Activated CD4-positive, alpha-beta T cell treated with anti-CD3 and anti-CD28 coated beads, Interleukin-2, amount 10 ng/mL, durations not matched to agents 24 days and 14 days (primary cell): ENCODE results near the gene GRID2IP. TPM values are rescaled to one million over a fixed set of nuclear protein-coding genes. Genes with fewer than 3 reads are reported as not detected.
"Not testable (repeated sequence)": the region's sequence is repeated elsewhere in the genome, so short reads cannot be mapped to it uniquely, and the experiment has no call there.

Experiments used
- DNase-seq: peaks from one replicate; pipeline ENCODE4 v3.0.0; 2022
- H3K27ac Mint-ChIP-seq: one replicate; pipeline ENCODE4 v1.8.0; 2022; ENCODE audit warnings: mild to moderate bottlenecking, mixed read lengths
- H3K27me3 Mint-ChIP-seq: one replicate; pipeline ENCODE4 v1.8.0; 2022; ENCODE audit warnings: mixed read lengths
- H3K36me3 Mint-ChIP-seq: one replicate; pipeline ENCODE4 v1.8.0; 2022; ENCODE audit warnings: low read depth, mild to moderate bottlenecking, mixed read lengths
- H3K4me1 Mint-ChIP-seq: one replicate; pipeline ENCODE4 v1.8.0; 2021; ENCODE audit warnings: mixed read lengths
- H3K4me3 Mint-ChIP-seq: one replicate; pipeline ENCODE4 v1.8.0; 2022; ENCODE audit warnings: mild to moderate bottlenecking, moderate library complexity, mixed read lengths
- H3K9me3 Mint-ChIP-seq: one replicate; pipeline ENCODE4 v1.8.0; 2021; ENCODE audit warnings: mixed read lengths
- intact Hi-C: fragments of 100-400 bp; cut with micrococcal nuclease; formaldehyde crosslinking; loops from one replicate; pipeline ENCODE4 v1.15.1; 2023
- total RNA-seq: library from RNA; stranded (reverse); gene quantifications from 2 replicates; pipeline ENCODE4 v1.2.3, GENCODE V29; 2022

The GRID2IP gene
- total RNA-seq, result 0.05 TPM in 1 of 2 replicates, not detected in the other

GRCh38 chr7:6551016-6551511, at the start of gene GRID2IP:
Gene GRID2IP, minus strand, starts transcription at chr7:6551461. Its CDS starts 25 bp downstream, at chr7:6551436.
- DNase-seq, result no peak
- no peaks in the 10 kb centered on the region for H3K9me3 Mint-ChIP-seq
- H3K4me1 Mint-ChIP-seq, result peaks cover 8% of the 10 kb centered on the region
- H3K27me3 Mint-ChIP-seq, result no peaks in the 10 kb centered on the region
- H3K27ac Mint-ChIP-seq, result no peak within 1 kb of the TSS
- H3K4me3 Mint-ChIP-seq, result no peak within 1 kb of the TSS
- no peaks in the 10 kb centered on the region for H3K36me3 Mint-ChIP-seq
- intact Hi-C loops, result no loop called here

DNA sequence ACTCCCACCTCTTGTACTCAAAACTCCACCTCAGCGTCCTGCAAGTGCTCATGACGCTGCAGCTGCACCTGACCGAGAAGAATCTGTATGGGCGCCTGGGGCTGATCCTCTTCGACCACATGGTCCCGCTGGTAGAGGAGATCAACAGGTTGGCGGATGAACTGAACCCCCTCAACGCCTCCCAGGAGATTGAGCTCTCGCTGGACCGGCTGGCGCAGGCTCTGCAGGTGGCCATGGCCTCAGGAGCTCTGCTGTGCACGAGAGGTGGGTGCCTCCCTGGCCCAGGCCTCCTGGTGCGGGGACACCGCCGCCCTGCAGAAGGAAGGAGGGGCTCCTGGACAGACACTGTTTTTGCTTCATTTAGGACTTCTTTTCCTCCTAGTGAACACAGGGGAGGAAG, 48.8 kb upstream of the GRID2IP start:
- Mint-ChIP-seq H3K27ac (no peak overlapping the region), H3K27me3 (no peaks in the 10 kb centered on the region), H3K4me3 (no peak overlapping the region), H3K36me3 (peaks cover 66% of the 10 kb centered on the region), H3K9me3 (no peaks in the 10 kb centered on the region), H3K4me1 (no peaks in the 10 kb centered on the region)
- DNase-seq, result no peak
- intact Hi-C loops, result no loop called here

DNA sequence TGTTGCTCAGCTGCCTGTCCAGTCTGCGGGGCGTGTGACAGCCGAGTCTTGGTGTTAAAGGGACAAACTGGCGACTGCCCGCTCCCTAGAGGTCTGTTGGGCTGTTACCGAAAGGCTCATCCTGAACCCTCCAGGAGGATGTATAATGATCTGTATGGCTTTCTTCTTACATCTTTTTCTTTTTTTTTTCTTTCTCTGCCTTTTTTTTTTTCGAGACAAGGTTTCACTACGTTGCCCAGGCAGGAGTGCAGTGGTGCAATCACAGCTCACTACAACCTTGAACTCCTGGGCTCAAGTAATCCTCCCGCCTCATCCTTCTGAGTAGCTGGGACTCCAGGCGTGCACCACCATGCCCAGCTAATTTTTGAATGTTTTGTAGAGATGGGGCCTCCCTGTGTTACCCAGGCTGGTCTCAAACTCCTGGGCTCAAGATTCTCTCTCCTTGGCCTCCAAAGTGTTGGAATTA, 39.4 kb upstream of the GRID2IP start:
- Mint-ChIP-seq H3K27me3 (no peaks in the 10 kb centered on the region), H3K9me3 (no peaks in the 10 kb centered on the region), H3K4me1 (peaks cover 19% of the 10 kb centered on the region), H3K27ac (peak overlapping the region; percentile 94), H3K4me3 (peak overlapping the region; percentile 98), H3K36me3 (peaks cover 41% of the 10 kb centered on the region)
- intact Hi-C loops, result loop anchor here (1.0 to 2.0 kb wide), 3 partner anchors 13 to 116 kb away; partner anchors contain the start of genes ZDHHC4, ZNF12 and ZNF316
- DNase-seq, result no peak

DNA sequence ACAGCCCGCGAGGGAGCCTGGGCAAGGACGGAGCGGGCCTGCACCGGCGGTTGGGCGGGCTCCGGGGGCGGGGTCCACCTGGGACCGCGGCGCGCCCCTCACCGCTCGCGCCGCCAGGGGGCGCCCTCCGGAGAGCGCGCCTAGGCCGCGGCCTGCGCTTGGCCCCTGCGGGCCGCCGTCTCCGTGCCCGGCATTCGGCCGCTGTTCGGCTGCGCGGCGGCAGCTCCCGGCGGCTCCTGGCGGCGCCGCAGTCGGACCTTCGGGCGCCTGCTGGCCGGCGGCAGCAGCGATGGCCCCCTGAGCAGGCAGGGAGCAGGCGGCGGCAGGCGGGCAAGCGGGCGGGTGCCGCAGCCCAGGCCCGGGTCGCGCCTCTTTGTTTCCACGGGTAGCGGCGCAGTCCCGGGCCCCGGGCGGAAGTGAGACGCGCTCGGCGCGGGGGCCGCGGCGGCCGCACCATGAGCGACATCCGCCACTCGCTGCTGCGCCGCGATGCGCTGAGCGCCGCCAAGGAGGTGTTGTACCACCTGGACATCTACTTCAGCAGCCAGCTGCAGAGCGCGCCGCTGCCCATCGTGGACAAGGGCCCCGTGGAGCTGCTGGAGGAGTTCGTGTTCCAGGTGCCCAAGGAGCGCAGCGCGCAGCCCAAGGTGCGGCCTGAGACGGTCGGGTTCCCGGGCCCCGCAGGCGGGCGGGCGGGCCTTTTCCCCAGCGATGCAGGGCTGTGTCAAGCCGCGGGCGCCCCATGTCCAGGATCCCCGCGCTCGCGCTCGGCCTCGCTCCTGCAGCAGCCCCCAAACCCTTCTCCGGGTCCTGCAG, 38.8 kb upstream of the GRID2IP start, which contains the start of gene INTS15:
Gene INTS15 (plus strand): TSS at position 193 of the 816 bp plus-strand sequence. CDS start 263 bp downstream, at position 456.
- peak; percentile 96 for DNase-seq
- Mint-ChIP-seq H3K36me3 (peaks cover 38% of the 10 kb centered on the region), H3K4me3 (peak within 1 kb of the TSS; percentile 98), H3K9me3 (no peaks in the 10 kb centered on the region), H3K27ac (peak within 1 kb of the TSS; percentile 94), H3K4me1 (peaks cover 19% of the 10 kb centered on the region), H3K27me3 (no peaks in the 10 kb centered on the region)
- intact Hi-C loops, result loop anchor here (1.0 to 10.0 kb wide), 4 partner anchors 13 to 265 kb away; partner anchors contain the start of genes ZDHHC4, ZNF12 and ZNF316

DNA sequence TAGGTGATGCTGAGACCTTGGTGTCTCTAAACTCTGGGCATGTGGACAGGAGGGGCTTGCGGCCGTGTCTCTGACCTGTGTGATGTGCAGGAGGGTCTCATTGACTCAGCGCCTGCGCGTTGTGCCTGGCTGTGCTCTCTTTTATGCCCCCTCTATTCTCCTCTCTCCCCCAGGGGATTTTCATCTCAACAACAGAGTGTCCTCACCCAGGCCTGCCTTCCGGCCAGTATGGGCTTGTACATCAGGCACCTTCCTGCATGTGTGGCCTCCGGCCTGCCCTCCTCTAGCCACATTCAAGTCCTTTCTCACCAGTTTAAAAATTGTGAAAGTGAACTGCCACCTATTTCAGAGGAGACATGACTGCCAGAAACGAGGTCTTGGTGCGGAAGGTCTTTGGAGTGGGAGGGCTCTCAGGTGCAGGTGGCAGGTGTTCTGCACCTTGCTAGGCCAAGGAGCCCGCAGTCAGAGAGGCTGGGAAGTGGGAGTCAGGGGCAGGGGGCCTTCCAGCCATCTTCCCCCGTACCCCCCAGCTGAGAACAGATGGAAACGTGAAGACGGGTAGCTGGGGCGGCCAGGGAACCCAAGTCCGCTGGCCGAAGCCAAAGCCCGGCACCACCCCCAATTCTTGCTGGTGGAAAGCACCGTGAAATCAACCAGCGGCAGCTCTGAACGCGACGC, 38.0 kb upstream of the GRID2IP start:
- intact Hi-C loops, result loop anchor here (10.0 kb wide), 1 partner anchor 266 kb away; no protein-coding TSS in a partner anchor

DNA sequence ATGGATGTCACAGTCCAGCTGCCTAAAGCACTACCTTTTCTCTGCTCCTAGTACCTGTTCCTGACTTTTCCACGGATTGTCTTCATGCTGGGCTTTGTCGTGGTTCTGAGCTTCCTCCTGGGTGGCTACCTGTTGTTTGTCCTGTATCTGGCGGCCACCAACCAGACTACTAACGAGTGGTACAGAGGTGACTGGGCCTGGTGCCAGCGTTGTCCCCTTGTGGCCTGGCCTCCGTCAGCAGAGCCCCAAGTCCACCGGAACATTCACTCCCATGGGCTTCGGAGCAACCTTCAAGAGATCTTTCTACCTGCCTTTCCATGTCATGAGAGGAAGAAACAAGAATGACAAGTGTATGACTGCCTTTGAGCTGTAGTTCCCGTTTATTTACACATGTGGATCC, 37.3 kb upstream of the GRID2IP start:
- Mint-ChIP-seq H3K36me3 (peaks cover 37% of the 10 kb centered on the region), H3K4me3 (peak overlapping the region; percentile 40), H3K27me3 (no peaks in the 10 kb centered on the region), H3K27ac (peak overlapping the region; percentile 19), H3K4me1 (peaks cover 19% of the 10 kb centered on the region), H3K9me3 (no peaks in the 10 kb centered on the region)
- intact Hi-C loops, result loop anchor here (10.0 kb wide), 1 partner anchor 266 kb away; no protein-coding TSS in a partner anchor
- DNase-seq, result no peak

More for the DNA sequence above, 38.0 kb upstream of the GRID2IP start:
- Mint-ChIP-seq H3K4me1 (peaks cover 19% of the 10 kb centered on the region), H3K9me3 (no peaks in the 10 kb centered on the region), H3K27me3 (no peaks in the 10 kb centered on the region), H3K4me3 (peak overlapping the region; percentile 70), H3K36me3 (peaks cover 39% of the 10 kb centered on the region), H3K27ac (peak overlapping the region; percentile 89)
- DNase-seq, result no peak

GRCh38 chr7:6585746-6586432, 34.6 kb upstream of the GRID2IP start:
- not testable (repeated sequence) for H3K27ac Mint-ChIP-seq, H3K4me3 Mint-ChIP-seq, DNase-seq, H3K9me3 Mint-ChIP-seq, H3K27me3 Mint-ChIP-seq
- Mint-ChIP-seq H3K4me1 (peaks cover 14% of the 10 kb centered on the region), H3K36me3 (peaks cover 47% of the 10 kb centered on the region)
- intact Hi-C loops, result loop anchor here (10.0 kb wide), 1 partner anchor 269 kb away; no protein-coding TSS in a partner anchor

- Mint-ChIP-seq H3K4me3 (peak overlapping the region; percentile 35), H3K27ac (no peak overlapping the region)
Observed at GRCh38 chr7:6579446-6579845, 28.2 kb upstream of the GRID2IP start.

DNA sequence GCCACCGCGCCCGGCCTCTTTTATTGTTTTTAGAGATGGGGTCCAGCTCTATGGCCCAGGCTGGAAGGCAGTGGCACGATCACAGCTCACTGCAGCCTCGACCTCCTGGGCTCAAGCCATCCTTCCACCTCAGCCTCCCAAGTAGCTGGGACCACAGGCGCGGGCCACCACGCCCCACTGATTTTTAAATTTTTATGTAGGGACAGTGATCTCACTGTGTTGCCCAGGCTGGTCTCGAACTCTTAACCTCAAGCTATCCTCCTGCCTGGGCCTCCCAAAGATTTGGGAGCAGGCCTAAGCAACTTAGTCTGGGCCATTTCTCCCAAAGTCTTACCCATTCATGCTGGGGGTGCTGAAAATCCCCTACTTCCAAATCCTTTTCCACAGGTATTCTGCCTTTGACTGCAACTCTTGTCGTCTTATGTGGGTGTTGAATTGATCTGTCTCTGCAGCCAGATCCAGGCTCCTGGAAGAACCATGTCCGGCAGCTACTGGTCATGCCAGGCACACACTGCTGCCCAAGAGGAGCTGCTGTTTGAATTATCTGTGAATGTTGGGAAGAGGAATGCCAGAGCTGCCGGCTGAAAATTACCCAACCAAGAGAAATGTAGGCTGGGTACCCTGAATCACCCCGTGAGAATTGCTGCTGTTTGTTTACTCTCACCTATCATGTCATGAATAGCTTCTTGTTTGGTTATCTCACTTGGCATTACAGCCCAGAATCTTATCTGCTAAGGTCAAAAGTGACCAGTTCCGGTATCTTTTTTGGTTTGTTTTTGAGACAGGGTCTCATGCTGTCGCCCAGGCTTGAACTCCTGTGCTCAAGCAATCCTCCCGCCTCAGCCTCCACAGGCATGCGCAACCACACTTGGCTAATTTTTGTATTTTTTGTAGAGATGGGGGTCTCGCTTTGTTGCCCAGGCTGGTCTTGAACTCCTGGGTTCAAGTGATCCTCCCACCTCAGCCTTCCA, 27.1 kb upstream of the GRID2IP start:
- Mint-ChIP-seq H3K36me3 (peaks cover 30% of the 10 kb centered on the region), H3K27me3 (no peaks in the 10 kb centered on the region), H3K4me1 (peaks cover 18% of the 10 kb centered on the region), H3K9me3 (no peaks in the 10 kb centered on the region), H3K27ac (peak overlapping the region; percentile 90), H3K4me3 (peak overlapping the region; percentile 84)
- no peak for DNase-seq
- intact Hi-C loops, result loop anchor here (5.0 kb wide), 1 partner anchor 59 kb away; the partner anchor contains the start of gene ZNF316

More at GRCh38 chr7:6579446-6579845, 28.2 kb upstream of the GRID2IP start:
- no peak for DNase-seq
- no peaks in the 10 kb centered on the region for H3K27me3 Mint-ChIP-seq
- intact Hi-C loops, result loop anchor here (5.0 kb wide), 1 partner anchor 58 kb away; the partner anchor contains the start of gene ZNF316
- H3K4me1 Mint-ChIP-seq, result peaks cover 18% of the 10 kb centered on the region
- no peaks in the 10 kb centered on the region for H3K9me3 Mint-ChIP-seq
- H3K36me3 Mint-ChIP-seq, result peaks cover 34% of the 10 kb centered on the region

- Mint-ChIP-seq H3K27ac (peak within 1 kb of the TSS; percentile 90), H3K36me3 (peaks cover 25% of the 10 kb centered on the region), H3K4me1 (peaks cover 18% of the 10 kb centered on the region), H3K4me3 (peak within 1 kb of the TSS; percentile 84), H3K27me3 (peaks cover 3% of the 10 kb centered on the region), H3K9me3 (no peaks in the 10 kb centered on the region)
- DNase-seq, result peak; percentile 96
- intact Hi-C loops, result loop anchor here (1.0 to 5.0 kb wide), 2 partner anchors 13 to 60 kb away; partner anchors contain the start of genes INTS15 and ZNF316
Observed at GRCh38 chr7:6577369-6578113, 26.3 kb upstream of the GRID2IP start, which contains the start of gene ZDHHC4. Gene ZDHHC4, plus strand, starts transcription at chr7:6577454. Its CDS starts 3,108 bp downstream, at chr7:6580562.

DNA sequence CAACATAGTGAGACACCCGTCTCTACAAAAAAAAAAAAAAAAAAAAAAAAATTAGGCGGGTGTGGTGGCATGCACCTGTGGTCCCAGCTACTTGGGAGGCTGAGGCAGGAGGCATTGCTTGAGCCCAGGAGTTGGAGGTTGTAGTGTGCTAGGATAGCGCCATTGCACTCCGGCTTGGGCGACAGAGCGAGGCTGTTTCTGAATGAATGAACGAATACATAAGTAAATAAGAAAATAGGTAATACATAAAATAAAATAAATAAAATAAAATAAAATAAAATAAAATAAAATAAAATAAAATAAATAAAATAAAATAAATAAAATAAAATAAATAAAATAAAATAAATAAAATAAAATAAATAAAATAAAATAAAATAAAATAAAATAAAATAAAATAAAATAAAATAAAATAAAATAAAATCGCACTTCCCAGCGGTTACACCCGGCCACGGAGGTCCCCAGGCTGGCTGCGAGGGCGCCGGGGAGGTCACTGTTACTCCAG, 25.7 kb upstream of the GRID2IP start:
- H3K4me1 Mint-ChIP-seq, result peaks cover 18% of the 10 kb centered on the region
- peak overlapping the region; percentile 90 for H3K27ac Mint-ChIP-seq
- intact Hi-C loops, result loop anchor here (1.0 to 5.0 kb wide), 2 partner anchors 13 to 60 kb away; partner anchors contain the start of genes INTS15 and ZNF316
- peaks cover 20% of the 10 kb centered on the region for H3K36me3 Mint-ChIP-seq
- peak overlapping the region; percentile 84 for H3K4me3 Mint-ChIP-seq
- not testable (repeated sequence) for DNase-seq, H3K9me3 Mint-ChIP-seq, H3K27me3 Mint-ChIP-seq
